AG09319 (cell line): ENCODE measurements around the gene UTP4.

Source experiments
- DNase-seq: peaks from one replicate; pipeline ENCODE4 v3.0.0-alpha.2; 2010; ENCODE audit warnings: low read depth; ENCODE audit errors: extremely low read depth
- CTCF ChIP-seq: IDR thresholded peaks from 2 replicates; pipeline ENCODE4 v1.5.1; 2011; ENCODE audit warnings: low read depth, mild to moderate bottlenecking, inconsistent platforms, low read length, moderate library complexity

UTP4 gene

GRCh38 chr16:69201291-69201690 lies 68.8 kb downstream of the UTP4 start:
- no peak for TF ChIP-seq CTCF
- no peak for DNase-seq

DNA sequence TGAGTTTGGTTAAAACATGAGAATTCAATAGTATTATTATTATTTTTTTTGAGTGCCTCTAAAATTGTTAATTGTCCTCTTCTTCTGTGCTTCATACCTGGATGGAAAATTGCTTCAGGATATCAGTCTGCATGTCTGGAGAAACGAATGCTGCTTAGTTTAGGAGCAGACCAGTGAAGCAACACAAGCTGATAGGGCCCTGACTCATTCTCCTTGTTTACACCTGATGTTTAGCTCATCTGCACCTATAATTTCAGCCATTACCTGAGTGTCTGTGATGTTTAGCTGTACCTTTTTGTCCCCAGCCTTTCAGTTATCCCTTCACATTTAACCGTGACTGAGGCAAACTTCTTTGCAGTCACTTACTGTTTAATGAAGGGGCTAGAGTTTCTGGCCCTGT lies 69.3 kb downstream of the UTP4 start:
- DNase-seq, result no peak
- TF ChIP-seq CTCF, result no peak

- TF ChIP-seq CTCF, result no peak
These were observed 71.7 kb downstream of the UTP4 start for GRCh38 chr16:69204172-69204571.

GRCh38 chr16:69209735-69210134 lies 77.3 kb downstream of the UTP4 start:
- no peak for TF ChIP-seq CTCF
- no peak for DNase-seq

More at GRCh38 chr16:69204172-69204571, 71.7 kb downstream of the UTP4 start:
- DNase-seq, result no peak

- no peak for DNase-seq
- TF ChIP-seq CTCF, result no peak
These were observed 85.0 kb downstream of the UTP4 start for GRCh38 chr16:69217433-69217832.
